ACHN (cell line): Measurements from ENCODE around the gene FBN2.
"Not testable (repeated sequence)": the region's sequence is repeated elsewhere in the genome, so short reads cannot be mapped to it uniquely, and the experiment has no call there.

Experiments
- DNase-seq: peaks from one replicate; pipeline ENCODE4 v3.0.0-alpha.2; 2015
- in situ Hi-C: cut with HindIII; loops from 2 replicates; pipeline ENCODE4 v1.10.0; 2017; ENCODE audit warnings: low sequenced_read_pairs, low pct_ligation_motif_present, low pct_unique_long_range_greater_than_20kb

Gene FBN2

GRCh38 chr5:128345247-128345646, 192.8 kb downstream of the FBN2 start:
- DNase-seq = no peak
- in situ Hi-C loops = no loop called here

GRCh38 chr5:128343168-128343567, 194.9 kb downstream of the FBN2 start:
- in situ Hi-C loops = no loop called here
- no peak for DNase-seq

- in situ Hi-C loops = no loop called here
- no peak for DNase-seq
Measured at GRCh38 chr5:128341056-128341455, 197.0 kb downstream of the FBN2 start.

- in situ Hi-C loops = no loop called here
Measured at GRCh38 chr5:128340648-128341047, 197.4 kb downstream of the FBN2 start.

GRCh38 chr5:128339585-128339984, 198.5 kb downstream of the FBN2 start:
- in situ Hi-C loops = no loop called here
- DNase-seq = no peak

More at GRCh38 chr5:128340648-128341047, 197.4 kb downstream of the FBN2 start:
- no peak for DNase-seq

GRCh38 chr5:128338649-128339048, 199.4 kb downstream of the FBN2 start:
- DNase-seq = no peak
- in situ Hi-C loops = no loop called here

- in situ Hi-C loops = no loop called here
- DNase-seq = no peak
Measured at GRCh38 chr5:128335339-128335738, 202.7 kb downstream of the FBN2 start.

- DNase-seq = no peak
- in situ Hi-C loops = no loop called here
Measured at GRCh38 chr5:128334010-128334716, 203.9 kb downstream of the FBN2 start.

GRCh38 chr5:128331261-128331660, 206.8 kb downstream of the FBN2 start:
- in situ Hi-C loops = no loop called here
- DNase-seq = no peak

GRCh38 chr5:128329386-128329939, 208.6 kb downstream of the FBN2 start:
- in situ Hi-C loops = no loop called here
- no peak for DNase-seq

- DNase-seq = no peak
- in situ Hi-C loops = no loop called here
Measured at GRCh38 chr5:128328446-128328845, 209.6 kb downstream of the FBN2 start.

- in situ Hi-C loops = no loop called here
- DNase-seq = no peak
Measured at GRCh38 chr5:128328007-128328406, 210.0 kb downstream of the FBN2 start.

- DNase-seq, in situ Hi-C loops: not testable (repeated sequence)
Measured at GRCh38 chr5:128321418-128321817, 216.6 kb downstream of the FBN2 start.

GRCh38 chr5:128318691-128319090, 219.4 kb downstream of the FBN2 start:
- no peak for DNase-seq
- in situ Hi-C loops = no loop called here

GRCh38 chr5:128317481-128317880, 220.6 kb downstream of the FBN2 start:
- in situ Hi-C loops = no loop called here

GRCh38 chr5:128315671-128316070, 222.4 kb downstream of the FBN2 start:
- in situ Hi-C loops = no loop called here
- DNase-seq = no peak

More at GRCh38 chr5:128317481-128317880, 220.6 kb downstream of the FBN2 start:
- no peak for DNase-seq

- in situ Hi-C loops = no loop called here
- DNase-seq = peak; percentile 58
Measured at GRCh38 chr5:128305341-128305740, 232.7 kb downstream of the FBN2 start.

- DNase-seq = peak; percentile 28
- in situ Hi-C loops = no loop called here
Measured at GRCh38 chr5:128304791-128305190, 233.3 kb downstream of the FBN2 start.

GRCh38 chr5:128304088-128304487, 234.0 kb downstream of the FBN2 start:
- peak; percentile 82 for DNase-seq
- in situ Hi-C loops = no loop called here

GRCh38 chr5:128303593-128303992, 234.5 kb downstream of the FBN2 start:
- DNase-seq = no peak

More at GRCh38 chr5:128303593-128303992, 234.5 kb downstream of the FBN2 start:
- in situ Hi-C loops = no loop called here
